Effector memory CD8-positive, alpha-beta T cell (primary cell): Measurements from ENCODE around the gene EFHD2.

Source experiments
- ATAC-seq: fragments of 150-1000 bp; cut with Tn5 transposase; replicated peaks from 2 replicates; pipeline ENCODE4 v1.10.0; 2021; ENCODE audit warnings: mild to moderate bottlenecking, moderate library complexity
- DNase-seq, 3 experiments: peaks; one replicate each; pipeline ENCODE4 v3.0.0; 2021
- H3K27ac Mint-ChIP-seq, 2 donors: one replicate each; pipeline ENCODE4 v1.8.0; 2022; ENCODE audit warnings: mild to moderate bottlenecking in 2 of 2, mixed read lengths in 2 of 2, moderate library complexity in 2 of 2
- H3K27me3 Mint-ChIP-seq, 2 donors: one replicate each; pipeline ENCODE4 v1.8.0; 2022; ENCODE audit warnings: mixed read lengths in 2 of 2
- H3K36me3 Mint-ChIP-seq: one replicate; pipeline ENCODE4 v1.8.0; 2022; ENCODE audit warnings: mild to moderate bottlenecking, moderate library complexity, mixed read lengths; ENCODE audit not compliant: insufficient read depth
- H3K4me1 Mint-ChIP-seq, 2 donors: one replicate each; pipeline ENCODE4 v1.8.0; 2022; ENCODE audit warnings: low read depth in 2 of 2, mixed read lengths in 2 of 2
- H3K4me3 Mint-ChIP-seq, 2 donors: one replicate each; pipeline ENCODE4 v1.8.0; 2022; ENCODE audit warnings: mild to moderate bottlenecking in 2 of 2, mixed read lengths in 2 of 2, moderate library complexity in 2 of 2
- H3K9me3 Mint-ChIP-seq, 2 donors: one replicate each; pipeline ENCODE4 v1.8.0; 2022; ENCODE audit warnings: mixed read lengths in 2 of 2

Gene EFHD2

GRCh38 chr1:15397236-15397635 is 12.5 kb upstream of the EFHD2 start:
- DNase-seq (no peak), ATAC-seq (no peak)
- Mint-ChIP-seq H3K4me1 (peaks cover 3 to 9% of the 10 kb centered on the region in 2 donors), H3K36me3 (no peaks in the 10 kb centered on the region), H3K27ac (no peak overlapping the region), H3K27me3 (no peaks in the 10 kb centered on the region), H3K9me3 (no peaks in the 10 kb centered on the region), H3K4me3 (no peak overlapping the region)

DNA sequence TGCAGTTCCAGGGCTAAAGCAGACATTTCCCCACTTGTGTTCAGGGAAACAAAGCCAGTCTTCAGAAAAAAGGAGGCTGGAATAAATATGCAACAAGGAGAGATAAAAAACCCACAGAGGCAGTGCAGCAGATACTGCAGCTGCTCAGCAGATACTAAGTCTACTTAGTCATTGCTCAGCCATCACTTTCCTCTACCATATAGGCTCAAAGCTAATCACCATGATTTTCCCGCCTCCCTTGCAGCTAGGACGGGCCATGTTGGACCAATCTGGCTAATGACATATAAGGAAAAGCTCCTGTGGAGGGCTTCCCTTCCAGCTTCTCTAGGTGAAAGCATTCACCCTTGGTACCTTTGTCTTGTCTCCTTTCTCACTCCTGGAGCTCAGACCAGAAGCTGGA is 10.0 kb upstream of the EFHD2 start:
- DNase-seq: no peak
- Mint-ChIP-seq H3K9me3 (no peaks in the 10 kb centered on the region), H3K27ac (peak overlapping the region in 1 of 2 donors; percentile 82), H3K4me1 (peaks cover 3 to 9% of the 10 kb centered on the region in 2 donors), H3K36me3 (no peaks in the 10 kb centered on the region), H3K27me3 (no peaks in the 10 kb centered on the region), H3K4me3 (no peak overlapping the region)
- no peak for ATAC-seq

DNA sequence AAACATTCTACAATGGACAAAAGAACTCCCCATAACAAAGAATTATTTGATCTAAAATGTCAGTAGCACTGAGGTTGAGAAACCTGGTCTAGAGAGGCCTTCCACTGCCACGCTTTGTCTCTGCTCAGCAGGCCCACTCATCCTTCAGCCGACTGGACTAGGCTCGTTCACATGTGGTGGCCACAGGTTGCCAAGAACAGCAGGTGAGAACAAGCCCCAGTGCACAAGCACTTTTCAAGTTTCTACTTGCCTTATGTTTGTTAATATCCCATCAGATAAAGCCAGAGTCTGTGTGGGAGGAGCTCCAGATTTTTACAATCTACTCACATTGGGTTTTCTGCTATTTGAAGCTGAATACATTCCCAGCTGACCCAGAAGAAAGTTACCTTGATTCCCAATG is 9.1 kb upstream of the EFHD2 start:
- H3K27ac Mint-ChIP-seq: peak overlapping the region; percentile 20 to 82
- no peaks in the 10 kb centered on the region for H3K36me3 Mint-ChIP-seq
- H3K9me3 Mint-ChIP-seq: no peaks in the 10 kb centered on the region
- ATAC-seq: no peak
- H3K4me3 Mint-ChIP-seq: no peak overlapping the region
- no peak for DNase-seq
- H3K4me1 Mint-ChIP-seq: peaks cover 10 to 15% of the 10 kb centered on the region in 2 donors
- no peaks in the 10 kb centered on the region for H3K27me3 Mint-ChIP-seq

DNA sequence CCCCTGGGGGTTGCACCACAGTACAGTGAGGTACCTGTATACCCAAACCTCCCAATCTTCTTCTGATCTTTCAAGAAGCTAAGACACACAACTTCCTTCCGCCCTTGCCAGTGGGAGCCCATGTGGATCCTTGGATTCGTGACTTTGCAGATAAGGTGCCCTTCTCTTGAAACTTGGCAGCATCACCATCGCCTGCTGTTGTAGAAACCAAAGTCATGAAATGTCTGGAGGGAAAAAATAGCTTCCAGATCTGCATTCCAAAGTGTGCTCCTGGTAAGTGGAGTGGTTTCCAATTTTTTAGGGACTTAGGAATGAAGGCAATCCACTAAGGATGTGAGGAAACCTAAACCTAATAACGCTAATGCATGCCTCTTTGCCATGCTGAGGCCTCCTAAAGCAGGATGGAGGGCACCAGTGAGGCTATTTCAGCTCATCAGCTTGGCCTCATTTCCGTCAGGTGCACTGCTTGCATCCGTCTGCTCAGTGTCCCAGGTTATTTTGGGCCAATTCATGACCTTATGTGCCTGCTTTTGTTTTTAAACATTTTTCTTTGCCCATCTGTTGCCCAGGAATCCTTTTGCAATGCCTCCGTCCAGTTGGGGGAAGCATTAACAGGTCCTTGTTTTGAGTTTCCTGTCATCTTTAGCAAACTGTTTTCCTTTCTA is 8.2 kb upstream of the EFHD2 start:
- H3K9me3 Mint-ChIP-seq: no peaks in the 10 kb centered on the region
- H3K27me3 Mint-ChIP-seq: no peaks in the 10 kb centered on the region
- H3K27ac Mint-ChIP-seq: peak overlapping the region in 1 of 2 donors; percentile 82
- H3K36me3 Mint-ChIP-seq: no peaks in the 10 kb centered on the region
- DNase-seq (no peak), ATAC-seq (no peak)
- peaks cover 10 to 19% of the 10 kb centered on the region in 2 donors for H3K4me1 Mint-ChIP-seq
- H3K4me3 Mint-ChIP-seq: no peak overlapping the region

- Mint-ChIP-seq H3K27ac (peak overlapping the region; percentile 66 to 78), H3K4me1 (peaks cover 24 to 33% of the 10 kb centered on the region in 2 donors), H3K27me3 (no peaks in the 10 kb centered on the region)
Observed at GRCh38 chr1:15402809-15403450, 6.8 kb upstream of the EFHD2 start.

DNA sequence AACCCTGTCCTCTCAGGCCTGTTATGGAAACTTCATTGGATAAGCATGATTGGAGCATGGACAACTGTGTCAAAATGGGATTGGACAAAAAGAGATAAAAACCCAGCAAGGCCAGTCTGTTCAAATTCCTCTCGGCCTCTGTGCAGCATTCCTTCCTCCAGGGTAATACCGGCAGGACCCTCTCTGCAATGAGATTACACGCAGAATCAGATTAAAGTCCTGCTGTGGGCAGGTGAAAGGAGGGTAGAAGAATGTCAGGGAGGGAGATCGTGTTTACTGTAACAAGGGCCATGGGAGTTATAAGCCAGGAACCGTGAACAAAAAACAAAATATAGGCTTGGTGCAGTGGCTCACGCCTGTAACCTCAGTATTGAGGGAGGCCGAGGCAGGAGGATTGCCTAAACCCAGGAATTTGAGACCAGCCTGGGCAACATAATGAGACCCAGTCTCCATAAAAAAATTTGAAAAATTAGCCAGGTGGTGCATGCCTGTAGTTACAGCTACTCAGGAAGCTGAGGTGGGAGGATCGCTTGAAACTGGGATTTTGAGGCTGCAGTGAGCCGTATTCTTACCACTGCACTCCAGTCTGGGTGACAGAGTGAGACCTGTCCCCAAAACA is 5.6 kb upstream of the EFHD2 start:
- DNase-seq (no peak), ATAC-seq (no peak)
- Mint-ChIP-seq H3K36me3 (peaks cover 6% of the 10 kb centered on the region), H3K4me1 (peaks cover 28 to 37% of the 10 kb centered on the region in 2 donors), H3K9me3 (no peaks in the 10 kb centered on the region), H3K27ac (peak overlapping the region; percentile 66 to 99), H3K27me3 (no peaks in the 10 kb centered on the region), H3K4me3 (peak overlapping the region in 1 of 2 donors; percentile 44)

More at GRCh38 chr1:15402809-15403450, 6.8 kb upstream of the EFHD2 start:
- DNase-seq (no peak), ATAC-seq (no peak)
- Mint-ChIP-seq H3K36me3 (no peaks in the 10 kb centered on the region), H3K9me3 (no peaks in the 10 kb centered on the region), H3K4me3 (peak overlapping the region; percentile 41 to 44)

GRCh38 chr1:15405106-15405850 is 4.4 kb upstream of the EFHD2 start:
- Mint-ChIP-seq H3K4me1 (peaks cover 31 to 40% of the 10 kb centered on the region in 2 donors), H3K4me3 (peak overlapping the region; percentile 84 to 99), H3K27me3 (no peaks in the 10 kb centered on the region), H3K36me3 (peaks cover 18% of the 10 kb centered on the region), H3K27ac (peak overlapping the region; percentile 99 to 100), H3K9me3 (no peaks in the 10 kb centered on the region)
- DNase-seq (peak in 1 of 3 experiments; percentile 16), ATAC-seq (peak; percentile 10)

GRCh38 chr1:15406614-15407559 is 2.8 kb upstream of the EFHD2 start:
- H3K27ac Mint-ChIP-seq: peak overlapping the region; percentile 99 to 100
- ATAC-seq: no peak
- H3K27me3 Mint-ChIP-seq: no peaks in the 10 kb centered on the region
- peaks cover 34% of the 10 kb centered on the region for H3K36me3 Mint-ChIP-seq
- no peak for DNase-seq
- H3K4me1 Mint-ChIP-seq: peaks cover 41 to 45% of the 10 kb centered on the region in 2 donors
- H3K4me3 Mint-ChIP-seq: peak overlapping the region; percentile 99
- no peaks in the 10 kb centered on the region for H3K9me3 Mint-ChIP-seq

GRCh38 chr1:15407580-15407979 is 2.1 kb upstream of the EFHD2 start:
- peaks cover 48 to 52% of the 10 kb centered on the region in 2 donors for H3K4me1 Mint-ChIP-seq
- peaks cover 41% of the 10 kb centered on the region for H3K36me3 Mint-ChIP-seq
- H3K4me3 Mint-ChIP-seq: peak overlapping the region; percentile 99
- peak overlapping the region; percentile 99 to 100 for H3K27ac Mint-ChIP-seq
- H3K9me3 Mint-ChIP-seq: no peaks in the 10 kb centered on the region
- no peaks in the 10 kb centered on the region for H3K27me3 Mint-ChIP-seq
- no peak for ATAC-seq
- peak in 1 of 3 experiments; percentile 28 for DNase-seq

GRCh38 chr1:15408890-15409387 is 749 bp upstream of the EFHD2 start:
- Mint-ChIP-seq H3K4me3 (peak overlapping the region; percentile 99), H3K9me3 (no peaks in the 10 kb centered on the region)
- DNase-seq: no peak

DNA sequence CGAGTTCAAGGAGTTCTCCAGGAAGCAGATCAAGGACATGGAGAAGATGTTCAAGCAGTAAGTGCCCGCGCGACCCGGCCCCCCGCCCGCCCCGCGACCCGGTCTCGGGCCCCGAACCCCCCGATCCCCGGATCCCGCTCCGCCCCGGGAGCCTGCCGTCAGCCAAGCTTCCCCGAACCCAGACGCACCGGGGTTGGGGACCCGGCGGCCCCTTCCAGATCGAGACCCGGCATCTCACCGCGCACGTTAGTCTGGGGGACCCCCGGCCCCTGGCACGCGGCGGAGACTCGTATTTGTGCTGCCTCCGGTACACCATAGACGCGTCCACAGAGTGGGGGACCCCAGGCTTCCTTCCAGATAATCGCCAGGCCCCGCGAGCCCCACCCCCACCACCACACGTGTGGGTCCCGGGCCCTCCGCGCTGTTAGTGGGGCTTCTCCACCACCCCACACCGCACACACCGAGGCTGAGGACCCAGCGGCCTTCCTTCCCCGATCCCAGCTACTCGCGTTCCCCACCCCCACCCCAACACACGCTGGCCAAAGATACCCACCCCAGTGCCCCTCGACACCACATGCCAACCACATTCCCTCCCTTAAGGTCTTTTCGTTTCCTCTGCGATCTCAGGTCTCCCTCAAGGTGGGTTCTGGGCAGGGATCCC is 665 bp downstream of the EFHD2 start:
- Mint-ChIP-seq H3K27ac (peak overlapping the region; percentile 99 to 100), H3K4me1 (peaks cover 66 to 75% of the 10 kb centered on the region in 2 donors), H3K4me3 (peak overlapping the region; percentile 99), H3K9me3 (no peaks in the 10 kb centered on the region), H3K36me3 (peaks cover 68% of the 10 kb centered on the region), H3K27me3 (no peaks in the 10 kb centered on the region)
- ATAC-seq (no peak), DNase-seq (peak in 1 of 3 experiments; percentile 15)

More at GRCh38 chr1:15408890-15409387, 749 bp upstream of the EFHD2 start:
- peak overlapping the region; percentile 99 to 100 for H3K27ac Mint-ChIP-seq
- H3K27me3 Mint-ChIP-seq: no peaks in the 10 kb centered on the region
- no peak for ATAC-seq
- H3K36me3 Mint-ChIP-seq: peaks cover 54% of the 10 kb centered on the region
- H3K4me1 Mint-ChIP-seq: peaks cover 58 to 65% of the 10 kb centered on the region in 2 donors

DNA sequence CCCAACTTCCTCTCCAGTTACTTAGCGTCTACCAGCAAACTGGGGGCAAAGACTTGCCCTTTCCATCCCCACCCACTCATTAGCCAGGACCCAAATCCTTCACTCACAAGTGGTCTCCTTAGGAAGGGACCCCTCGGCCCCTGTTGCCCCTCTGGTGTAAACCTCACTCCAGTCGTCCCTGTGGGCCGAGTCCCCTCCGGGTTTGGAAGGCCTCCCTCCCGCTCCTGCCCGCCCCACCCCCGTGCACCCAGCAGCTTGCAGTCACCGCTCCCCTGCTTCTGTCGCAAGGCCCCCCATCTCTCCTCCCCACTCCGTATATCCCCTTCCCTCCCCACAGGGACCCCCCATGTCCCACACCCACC is 1.2 kb downstream of the EFHD2 start:
- H3K9me3 Mint-ChIP-seq: no peaks in the 10 kb centered on the region
- ATAC-seq (no peak), DNase-seq (peak in 1 of 3 experiments; percentile 20)
- no peaks in the 10 kb centered on the region for H3K27me3 Mint-ChIP-seq
- peaks cover 74% of the 10 kb centered on the region for H3K36me3 Mint-ChIP-seq
- peak overlapping the region; percentile 99 to 100 for H3K27ac Mint-ChIP-seq
- peak overlapping the region; percentile 99 for H3K4me3 Mint-ChIP-seq
- peaks cover 68 to 77% of the 10 kb centered on the region in 2 donors for H3K4me1 Mint-ChIP-seq
